HG03108 (cell line): Measurements from ENCODE around the gene SMAD2.
"Not testable (repeated sequence)": the region's sequence is repeated elsewhere in the genome, so short reads cannot be mapped to it uniquely, and the experiment has no call there.

ENCODE experiments used
- ATAC-seq: cut with Tn5 transposase; IDR thresholded peaks from one replicate; pipeline ENCODE4 v1.9.1; 2021; ENCODE audit warnings: moderate library complexity; ENCODE audit not compliant: unreplicated experiment

SMAD2 gene

DNA sequence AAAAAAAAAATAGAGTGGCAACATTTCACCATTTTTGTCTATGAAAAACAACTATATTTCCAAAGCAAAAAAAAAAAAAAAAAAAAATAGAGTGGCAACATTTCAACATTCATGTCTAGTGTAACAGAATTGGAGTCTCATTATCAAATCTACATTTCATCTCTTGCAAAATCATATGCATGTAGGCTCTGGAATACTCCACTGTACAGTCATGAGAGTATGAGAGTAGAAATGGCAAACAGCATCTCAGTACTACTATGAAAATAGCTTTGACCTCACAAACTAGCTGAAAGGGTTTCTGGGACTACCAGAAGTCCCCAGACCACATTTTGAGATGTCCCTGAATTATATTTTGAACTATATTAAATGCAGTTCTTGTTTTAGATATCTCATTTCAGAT, 82.8 kb downstream of the SMAD2 start:
- ATAC-seq: no peak

DNA sequence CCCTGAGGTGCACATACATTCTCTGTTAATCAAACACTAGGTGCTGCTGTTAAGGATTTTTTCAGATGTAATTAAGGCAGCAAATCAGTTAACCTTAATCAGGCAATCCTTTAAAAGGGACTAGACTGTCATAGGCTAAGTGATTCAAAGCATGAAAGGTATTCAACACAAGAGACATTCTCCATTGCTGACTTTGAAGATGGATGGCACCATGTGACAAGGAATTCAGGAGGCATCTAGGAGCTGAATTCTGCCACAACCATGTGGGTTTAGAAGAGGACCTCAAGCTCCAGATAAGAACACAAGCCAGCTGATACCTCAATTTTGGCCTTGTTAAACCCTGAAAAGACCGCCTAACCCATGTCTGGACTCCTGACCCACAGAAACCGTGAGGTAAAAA, 84.0 kb downstream of the SMAD2 start:
- no peak for ATAC-seq

DNA sequence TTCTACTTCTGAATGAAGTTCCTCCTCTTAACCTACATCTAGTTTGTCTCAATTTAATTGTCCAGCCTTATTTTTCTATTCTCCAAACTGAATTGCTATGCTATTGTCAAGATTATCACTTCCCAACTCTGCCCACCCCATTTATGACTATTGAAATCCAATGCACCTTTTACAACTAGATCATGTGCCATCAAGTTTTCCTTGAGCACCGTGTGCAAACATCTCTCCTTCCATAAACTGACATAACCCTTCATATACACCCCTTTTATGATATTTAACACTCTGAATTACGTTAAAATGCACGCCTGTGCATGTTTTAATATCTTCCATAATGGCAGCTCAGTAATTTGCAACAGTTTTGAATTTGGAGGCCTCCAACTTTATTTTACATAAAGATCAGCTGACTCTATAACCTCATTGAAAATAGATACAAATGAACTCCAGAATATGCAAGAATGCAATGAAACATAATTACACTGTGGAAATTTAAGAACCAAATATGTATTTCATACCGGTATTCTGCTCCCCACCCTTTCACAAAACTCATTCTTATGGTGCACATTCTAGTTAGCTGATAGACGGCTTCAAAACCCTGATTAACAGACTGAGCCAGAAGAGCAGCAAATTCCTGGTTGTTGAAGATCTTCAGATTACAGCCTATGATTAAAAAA, 85.5 kb downstream of the SMAD2 start:
- ATAC-seq: no peak

DNA sequence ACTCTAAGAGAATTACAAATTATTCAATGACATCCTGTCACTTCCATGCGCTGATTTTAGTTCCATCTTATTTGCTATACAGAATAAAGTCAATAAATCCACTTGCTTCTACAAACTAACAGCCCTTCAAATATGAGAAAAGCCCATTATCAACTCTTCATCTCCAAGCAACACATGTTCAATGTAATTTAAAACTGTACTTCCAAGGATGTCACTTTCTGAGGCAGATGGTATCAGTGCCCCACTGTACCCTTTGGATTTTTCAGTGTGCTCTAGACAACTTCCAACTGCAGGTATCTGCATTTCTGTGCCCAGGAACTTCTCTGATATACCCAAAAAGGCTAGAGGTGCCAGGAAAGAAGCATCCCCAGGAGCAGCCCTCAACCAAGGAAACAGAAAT, 87.6 kb downstream of the SMAD2 start:
- no peak for ATAC-seq

DNA sequence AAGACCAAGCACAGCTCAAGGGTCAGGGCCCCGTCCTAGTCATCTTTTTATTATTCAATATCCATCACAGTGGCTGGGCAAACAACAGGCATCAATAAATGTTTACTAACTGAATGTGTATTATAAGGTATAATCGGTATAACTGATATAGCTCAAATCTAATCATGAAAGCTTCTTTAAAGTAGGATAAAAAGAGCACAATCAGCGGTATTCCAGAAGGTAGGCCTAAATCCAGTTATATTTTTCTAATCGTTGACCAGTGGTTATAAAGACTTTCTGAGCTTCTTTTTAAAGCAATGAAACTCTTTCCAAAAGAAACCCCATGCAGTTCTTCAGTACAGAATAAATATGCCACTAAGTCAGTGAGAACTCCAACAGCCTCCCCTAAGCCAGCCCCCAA, 92.1 kb downstream of the SMAD2 start:
- ATAC-seq: no peak

DNA sequence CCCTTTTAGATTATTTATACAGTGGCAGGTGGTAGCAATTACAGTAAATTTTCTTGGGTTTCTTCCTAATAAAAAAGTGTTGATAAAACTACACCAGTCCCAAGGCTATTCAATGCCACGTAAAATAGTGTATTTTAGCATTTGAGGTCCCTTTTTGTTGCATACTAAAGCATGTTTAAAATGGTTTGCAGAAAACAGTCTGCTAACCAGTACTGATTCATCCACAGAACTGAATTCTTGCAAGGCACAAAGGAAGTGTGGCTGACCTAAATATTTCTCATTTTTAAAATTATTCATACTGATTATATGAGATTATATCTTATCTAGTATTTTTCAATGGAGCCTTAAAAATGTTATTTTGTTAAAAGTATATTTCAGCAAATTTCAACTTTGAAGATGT, 98.1 kb downstream of the SMAD2 start:
- ATAC-seq: no peak

DNA sequence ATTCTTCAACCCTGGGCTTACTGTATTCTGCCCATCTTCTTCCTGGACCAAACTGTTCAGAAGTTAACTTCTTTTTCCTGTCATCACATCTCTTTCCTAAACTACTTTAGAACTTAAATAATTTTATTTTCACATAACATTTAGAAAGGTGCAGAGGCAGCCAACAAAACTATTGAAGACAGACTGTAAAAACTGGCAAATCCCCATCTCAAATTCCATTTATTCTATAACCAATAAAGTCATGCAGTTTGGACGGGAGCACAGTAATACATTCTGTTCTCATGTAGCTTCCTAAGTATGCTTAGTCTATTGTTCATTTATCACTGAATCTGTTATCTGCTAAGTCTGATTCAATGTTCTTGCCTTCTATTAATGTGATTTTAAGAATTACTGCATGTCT, 99.1 kb downstream of the SMAD2 start:
- no peak for ATAC-seq

DNA sequence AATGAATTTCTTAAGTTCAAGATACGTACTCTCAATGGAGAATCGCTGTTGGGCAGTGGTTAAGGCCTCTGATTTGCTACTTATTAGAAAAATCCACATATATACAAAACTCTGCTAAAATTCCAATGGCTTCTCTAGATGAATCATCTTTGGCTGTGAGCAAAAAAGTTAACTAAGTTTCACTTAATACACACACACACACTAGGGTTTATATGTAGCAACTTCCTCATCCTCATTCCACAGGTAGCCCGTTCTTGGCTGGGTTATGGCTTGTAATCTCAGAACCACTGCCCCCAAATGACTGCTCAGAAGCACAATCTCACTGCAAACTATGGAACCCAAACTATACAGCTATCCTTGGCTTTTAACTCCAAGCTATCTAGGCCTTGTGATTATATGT, 99.7 kb downstream of the SMAD2 start:
- ATAC-seq: no peak

DNA sequence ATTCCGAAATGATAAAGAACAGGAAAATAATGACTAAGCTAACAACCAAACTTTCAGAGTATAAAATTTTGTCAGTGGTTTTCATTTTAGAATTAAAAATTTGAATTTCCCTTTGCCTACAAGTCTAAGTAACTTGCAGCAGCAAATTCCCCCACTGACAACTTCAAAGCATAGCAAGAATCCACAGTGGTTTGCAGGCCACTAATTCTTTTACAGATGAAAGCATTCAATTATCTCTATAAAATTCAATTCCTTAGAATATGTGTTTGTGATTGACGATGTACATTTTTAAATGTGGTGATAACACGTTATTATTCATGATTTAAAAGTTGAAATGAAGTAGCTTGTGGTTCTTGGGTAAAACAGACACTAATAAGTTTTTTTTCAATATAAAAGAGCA, 100.6 kb downstream of the SMAD2 start:
- no peak for ATAC-seq

DNA sequence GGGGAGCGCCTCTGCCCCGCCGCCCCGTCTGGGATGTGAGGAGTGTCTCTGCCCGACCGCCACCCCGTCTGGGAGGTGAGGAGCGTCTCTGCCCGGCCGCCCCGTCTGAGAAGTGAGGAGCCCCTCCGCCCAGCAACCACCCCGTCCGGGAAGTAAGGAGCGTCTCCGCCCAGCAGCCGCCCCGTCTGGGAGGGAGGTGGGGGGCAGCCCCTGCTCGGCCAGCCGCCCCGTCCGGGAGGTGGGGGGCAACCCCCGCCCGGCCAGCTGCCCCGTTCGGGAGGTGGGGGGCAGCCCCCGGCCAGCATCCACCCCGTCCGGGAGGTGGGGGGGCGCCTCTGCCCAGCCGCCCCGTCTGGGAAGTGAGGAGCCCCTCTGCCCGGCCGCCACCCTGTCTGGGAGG, 102.4 kb downstream of the SMAD2 start:
- not testable (repeated sequence) for ATAC-seq

DNA sequence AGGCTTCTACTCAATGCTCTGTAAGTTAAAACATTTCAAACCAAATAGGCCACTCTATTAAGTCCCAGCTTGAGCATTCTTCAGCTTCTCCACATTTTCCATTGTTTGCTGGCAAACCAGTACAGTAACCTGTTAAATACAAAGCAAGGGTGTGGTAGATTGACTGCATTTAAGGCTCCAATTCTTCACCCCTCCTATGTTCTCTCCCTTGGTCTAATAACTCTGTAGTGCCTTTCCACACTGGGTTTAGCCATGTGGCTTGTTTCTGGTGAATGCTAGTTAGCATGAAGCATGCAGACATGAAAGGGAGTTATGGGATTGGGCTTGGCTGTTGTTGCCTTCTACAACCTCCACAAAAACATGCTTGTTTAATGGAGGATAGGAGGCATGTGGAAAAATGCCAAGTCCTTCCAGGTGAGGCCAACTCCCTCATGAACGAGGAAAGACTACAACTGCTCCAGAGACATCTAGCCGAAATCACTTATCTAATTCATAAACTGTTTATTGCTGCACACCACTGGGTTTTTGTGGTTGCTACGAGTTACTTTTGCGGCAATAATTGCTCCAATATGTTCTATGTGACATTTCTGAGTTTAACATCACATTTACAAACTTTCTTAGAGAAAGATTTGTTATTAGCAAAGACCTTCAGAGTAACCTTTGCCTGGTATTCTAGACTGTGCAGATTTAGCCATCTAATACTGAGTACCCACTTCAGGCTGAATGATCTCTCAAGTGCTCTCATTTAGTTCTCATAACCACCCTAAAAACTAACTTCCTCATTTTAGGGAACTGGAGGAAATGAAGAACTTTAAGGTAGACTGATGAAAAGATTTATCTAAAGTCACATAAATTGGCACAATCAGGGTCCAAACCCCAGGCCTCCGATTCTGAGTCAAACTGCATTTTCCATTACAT, 104.0 kb downstream of the SMAD2 start:
- no peak for ATAC-seq

DNA sequence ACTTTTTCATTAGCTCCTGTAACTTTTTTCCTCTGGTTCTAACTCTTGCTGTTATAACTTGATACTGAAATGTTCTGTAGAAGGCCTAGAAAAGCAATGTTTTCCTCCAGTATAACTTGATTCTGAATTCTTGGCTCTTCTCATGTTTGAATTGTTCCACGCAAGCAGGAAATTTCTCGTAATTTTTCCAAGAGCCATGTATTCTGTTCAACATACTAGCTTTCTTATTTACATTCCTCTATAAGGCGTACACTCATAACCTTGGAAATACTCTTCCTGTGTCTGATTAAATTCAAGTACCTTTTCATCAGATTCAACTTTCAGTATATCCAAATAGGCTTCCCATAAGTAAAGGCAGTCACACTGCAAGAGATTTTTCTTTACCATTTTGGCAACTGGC, 109.1 kb downstream of the SMAD2 start:
- no peak for ATAC-seq

DNA sequence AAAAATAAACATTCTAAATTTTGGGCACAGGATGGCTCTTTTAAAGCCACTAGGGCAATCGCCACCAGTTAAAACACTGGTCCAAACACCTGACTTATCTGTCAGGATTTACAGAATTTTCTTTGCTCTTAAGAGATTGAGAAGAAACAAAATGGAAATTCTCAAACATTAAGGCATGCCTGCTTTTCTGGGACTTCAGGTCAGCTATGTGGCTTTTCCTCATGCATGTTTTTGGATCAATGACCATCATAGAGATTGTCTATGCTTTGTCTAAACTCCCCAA, 112.7 kb downstream of the SMAD2 start:
- no peak for ATAC-seq

DNA sequence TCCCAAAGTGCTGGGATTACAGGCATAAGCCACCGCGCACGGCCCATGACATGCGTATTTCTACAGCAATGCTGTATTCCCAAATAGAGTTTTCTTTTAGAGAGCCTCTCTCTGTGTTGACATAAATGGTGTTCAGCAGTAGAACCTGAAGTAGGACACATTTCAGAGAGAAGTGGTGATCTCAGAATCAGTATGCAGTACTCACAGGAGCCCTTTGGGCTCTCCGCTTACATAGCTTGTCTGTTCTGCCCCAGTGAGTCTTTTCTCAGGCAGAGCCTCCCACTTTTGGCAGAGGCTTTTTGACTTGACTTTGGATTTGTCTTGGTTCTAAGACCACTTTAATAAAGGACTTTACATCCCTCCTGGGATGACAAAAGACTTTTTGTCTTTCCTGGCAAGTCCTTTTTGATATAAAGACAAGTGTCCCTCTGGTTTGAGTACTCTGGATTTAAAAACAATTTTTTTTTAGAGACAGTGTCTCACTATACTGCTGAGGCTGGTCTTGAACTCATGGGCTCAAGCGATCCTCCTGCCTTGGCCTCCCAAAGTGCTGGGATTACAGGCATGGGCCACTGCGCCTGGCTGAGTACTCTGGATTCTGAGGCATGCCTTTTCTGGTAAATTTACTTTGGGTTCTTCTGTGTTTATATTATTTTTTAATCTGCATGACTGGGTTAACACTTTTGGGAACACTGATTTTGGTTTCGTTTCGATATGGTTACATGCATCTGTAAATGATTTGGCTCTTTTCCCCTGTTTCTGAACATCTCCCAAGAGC, 113.3 kb downstream of the SMAD2 start:
- ATAC-seq: no peak

DNA sequence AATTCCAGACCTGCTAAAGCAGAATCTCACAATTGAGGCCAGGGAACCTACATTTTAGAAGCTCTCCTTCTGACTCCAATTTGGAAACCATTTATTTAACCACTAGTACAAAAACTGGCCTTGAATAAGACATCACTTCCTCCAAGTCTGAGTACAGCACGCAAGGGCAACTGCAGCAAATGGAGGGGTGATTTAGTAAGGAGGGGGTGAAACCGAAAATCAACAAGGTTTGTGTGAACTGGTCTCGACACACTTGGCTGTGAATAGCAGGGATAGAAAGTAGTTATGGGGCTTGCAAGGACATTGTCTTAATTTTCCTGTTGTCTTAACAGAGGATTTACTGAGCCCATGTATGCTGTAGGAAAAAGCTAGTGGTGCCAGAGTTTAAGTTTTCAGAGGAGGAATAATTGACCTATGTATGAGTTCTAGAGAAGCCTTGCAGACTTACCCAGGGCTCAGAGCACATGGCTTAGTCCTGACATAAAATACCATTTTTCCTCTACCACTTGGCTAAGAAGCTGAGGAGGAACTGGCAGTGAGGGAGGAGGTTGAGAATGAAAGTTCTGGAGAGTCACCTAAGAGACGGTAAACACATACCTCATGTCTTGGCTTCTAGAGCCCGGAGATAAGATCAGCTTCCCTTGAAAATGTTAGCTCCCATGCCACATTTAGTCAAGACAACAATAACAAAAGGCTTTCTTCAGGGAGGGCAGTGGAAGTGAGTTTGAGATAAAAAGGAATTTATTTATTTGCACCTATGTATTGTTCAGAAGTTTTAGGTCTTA, 114.8 kb downstream of the SMAD2 start:
- no peak for ATAC-seq

DNA sequence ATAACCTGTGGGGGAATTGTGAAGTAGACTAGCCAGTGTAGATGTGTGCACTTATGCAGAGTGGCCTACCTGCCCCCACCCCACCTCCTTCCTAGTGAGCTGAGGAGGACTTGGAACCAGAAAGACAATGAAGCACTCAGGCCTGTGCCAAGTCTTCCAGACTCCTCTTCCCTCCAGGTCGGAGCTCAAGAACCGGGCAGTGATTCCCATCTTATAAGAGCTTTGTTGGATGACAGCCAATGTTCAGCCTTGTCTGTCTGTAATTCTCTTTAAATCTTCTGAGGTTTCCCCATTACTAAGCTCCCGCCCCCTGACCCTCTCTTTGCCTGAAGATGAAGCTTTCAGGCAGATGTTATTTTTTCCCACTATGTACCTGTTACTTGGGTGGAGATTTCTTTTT, 121.0 kb downstream of the SMAD2 start:
- ATAC-seq: no peak

DNA sequence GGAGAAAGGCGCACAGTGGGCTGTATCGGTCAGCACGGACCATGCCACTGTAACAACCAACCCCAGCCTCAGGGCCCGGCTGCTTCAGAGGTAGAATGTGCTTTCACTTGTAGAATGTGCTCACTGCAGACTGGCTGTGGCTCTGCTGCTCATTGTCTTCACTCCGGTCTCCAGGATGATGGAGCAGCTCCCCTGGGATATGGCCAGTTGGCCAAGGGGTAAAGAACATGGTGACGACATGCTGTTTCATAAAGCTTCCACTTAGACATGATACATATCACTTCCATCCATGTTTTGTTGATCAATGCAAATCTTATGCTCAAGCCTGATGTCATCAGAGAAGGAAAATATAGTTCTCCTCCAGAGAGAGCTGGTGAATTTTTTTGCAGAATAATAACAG, 127.7 kb downstream of the SMAD2 start:
- no peak for ATAC-seq

DNA sequence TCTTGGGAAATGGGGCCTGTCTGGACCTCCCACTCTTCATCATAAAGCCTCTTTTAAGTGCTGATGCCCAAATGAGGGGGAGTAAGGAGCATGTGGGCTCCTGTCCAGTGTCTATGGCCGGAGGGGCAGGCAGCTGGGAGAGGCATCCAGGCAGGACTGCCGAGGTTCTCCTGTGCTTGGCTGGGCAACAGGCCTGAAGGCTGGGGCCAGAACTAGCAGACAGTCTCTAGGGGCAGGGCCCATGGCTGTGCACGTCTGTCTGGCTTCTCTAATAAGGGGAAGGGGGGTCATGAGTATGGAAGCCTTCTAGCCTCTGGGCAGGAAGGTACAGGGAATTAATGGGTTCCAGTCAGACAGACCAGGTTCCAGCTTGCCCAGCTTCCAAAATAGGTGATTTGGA, 128.6 kb downstream of the SMAD2 start:
- ATAC-seq: no peak

DNA sequence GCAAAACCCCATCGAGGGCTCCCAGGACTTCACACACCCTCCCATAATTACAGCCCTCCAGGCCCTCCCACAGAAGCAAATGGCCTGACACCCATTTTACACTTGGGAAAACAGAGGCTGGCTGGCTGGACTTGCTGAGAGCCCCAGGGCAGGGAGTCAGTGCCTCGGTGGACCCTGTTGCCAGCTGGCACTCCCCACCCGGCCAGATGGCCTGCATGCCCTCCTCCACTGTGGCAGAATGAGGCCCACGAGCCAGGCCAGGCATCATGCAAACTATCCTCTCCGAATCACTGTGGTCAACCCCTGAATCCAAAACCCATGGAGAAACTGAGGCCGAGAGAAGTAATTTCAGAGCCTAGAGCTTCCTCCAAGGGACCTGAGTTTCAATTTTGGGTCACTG, 129.7 kb downstream of the SMAD2 start:
- no peak for ATAC-seq

DNA sequence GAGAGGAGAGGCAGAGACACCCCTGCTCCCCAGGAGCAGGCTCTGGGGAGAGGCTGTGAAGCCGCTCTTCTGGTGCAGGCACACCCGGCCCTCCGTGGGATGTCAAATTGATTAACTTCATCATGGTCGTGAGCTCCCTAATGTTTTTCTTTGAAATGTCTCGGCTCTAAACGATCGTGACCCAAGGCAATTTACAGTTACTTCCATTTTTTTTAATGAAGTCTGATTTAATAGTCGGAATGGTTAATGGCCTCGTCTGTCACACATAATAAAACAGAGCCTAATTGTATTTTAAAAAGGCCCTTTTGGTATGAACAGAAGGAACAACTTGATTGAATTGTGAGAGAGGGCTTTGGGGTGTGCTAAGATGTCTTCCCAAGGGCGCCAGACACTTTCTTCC, 130.2 kb downstream of the SMAD2 start:
- ATAC-seq: no peak

DNA sequence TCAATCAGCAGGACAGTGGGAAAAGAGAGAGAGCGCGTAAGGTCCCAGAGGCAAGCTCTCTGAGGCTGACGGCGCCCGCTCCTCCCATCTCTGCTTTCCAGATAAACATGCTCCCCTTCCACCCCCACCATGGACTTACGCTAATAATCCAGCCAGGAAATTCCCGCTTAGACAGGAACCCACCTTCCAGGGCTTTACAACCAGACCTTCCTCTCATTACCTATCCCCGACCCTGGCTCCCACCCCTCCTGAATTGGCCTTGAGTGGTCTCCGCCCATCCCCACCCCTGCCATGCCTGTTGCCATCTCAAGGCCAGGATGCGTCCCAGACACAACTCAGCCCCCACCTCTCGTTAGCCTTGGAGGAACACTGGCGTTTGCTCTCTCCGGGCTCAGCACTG, 131.1 kb downstream of the SMAD2 start:
- no peak for ATAC-seq
